Vagina (tissue), 2 donors: ENCODE data around the gene SNRPB2. TPM values are rescaled to one million over a fixed set of nuclear protein-coding genes. Genes with fewer than 3 reads are reported as not detected.

ENCODE experiments used
- DNase-seq, 2 donors: peaks; one replicate each; pipeline ENCODE4 v3.0.0-alpha.2; 2017; ENCODE audit errors: extremely low spot score in 2 of 2
- H3K27ac ChIP-seq: fragments of 200-600 bp; sonication (generic); one replicate; pipeline ENCODE4 v1.5.1; 2019
- H3K27me3 ChIP-seq: fragments of 200-600 bp; sonication (generic); one replicate; pipeline ENCODE4 v1.5.1; 2019
- H3K36me3 ChIP-seq, 2 donors: fragments of 200-600 bp; sonication (generic); one replicate each; pipeline ENCODE4 v1.5.1; 2017 to 2019
- H3K4me1 ChIP-seq: fragments of 200-600 bp; sonication (generic); one replicate; pipeline ENCODE4 v1.5.1; 2019
- H3K4me3 ChIP-seq, 2 donors: fragments of 200-600 bp; sonication (generic); 1 replicate in 1 of 2; 2 replicates in 1 of 2; pipeline ENCODE4 v1.5.1; 2016 to 2019
- H3K9me3 ChIP-seq: fragments of 200-600 bp; sonication (generic); one replicate; pipeline ENCODE4 v1.5.1; 2019
- CTCF ChIP-seq, 3 experiments: fragments of 450-650 bp in 2 of 3; fragments of 200-600 bp in 1 of 3; sonication (generic) in 1 of 3; IDR thresholded peaks; one replicate each; pipeline ENCODE4 v1.5.1; 2017 to 2019; ENCODE audit warnings: antibody characterized with exemption in 3 of 3, mild to moderate bottlenecking in 2 of 3, moderate library complexity in 2 of 3
- POLR2A ChIP-seq, 2 donors: fragments of 450-650 bp; IDR thresholded peaks; one replicate each; pipeline ENCODE4 v1.6.1; 2017; ENCODE audit warnings: antibody characterized with exemption in 2 of 2, mild to moderate bottlenecking in 2 of 2, moderate library complexity in 2 of 2
- POLR2AphosphoS5 ChIP-seq, 2 donors: sonication (generic); formaldehyde crosslinking; IDR thresholded peaks; one replicate each; pipeline ENCODE4 v1.9.0; 2017; ENCODE audit warnings: antibody characterized with exemption in 2 of 2, mild to moderate bottlenecking in 2 of 2, low read depth in 1 of 2; ENCODE audit not compliant: insufficient read depth in 1 of 2
- intact Hi-C: fragments of 100-400 bp; cut with DNase I; formaldehyde crosslinking; loops from one replicate; pipeline ENCODE4 v1.15.1; 2023
- total RNA-seq: library from RNA; depleted of rRNA; stranded (reverse); fragments of >200 nt; gene quantifications from one replicate; pipeline ENCODE4 v1.2.3, GENCODE V29; 2016

The SNRPB2 gene
- total RNA-seq, 1 donor from 2014 or later, result 17.2 TPM

DNA sequence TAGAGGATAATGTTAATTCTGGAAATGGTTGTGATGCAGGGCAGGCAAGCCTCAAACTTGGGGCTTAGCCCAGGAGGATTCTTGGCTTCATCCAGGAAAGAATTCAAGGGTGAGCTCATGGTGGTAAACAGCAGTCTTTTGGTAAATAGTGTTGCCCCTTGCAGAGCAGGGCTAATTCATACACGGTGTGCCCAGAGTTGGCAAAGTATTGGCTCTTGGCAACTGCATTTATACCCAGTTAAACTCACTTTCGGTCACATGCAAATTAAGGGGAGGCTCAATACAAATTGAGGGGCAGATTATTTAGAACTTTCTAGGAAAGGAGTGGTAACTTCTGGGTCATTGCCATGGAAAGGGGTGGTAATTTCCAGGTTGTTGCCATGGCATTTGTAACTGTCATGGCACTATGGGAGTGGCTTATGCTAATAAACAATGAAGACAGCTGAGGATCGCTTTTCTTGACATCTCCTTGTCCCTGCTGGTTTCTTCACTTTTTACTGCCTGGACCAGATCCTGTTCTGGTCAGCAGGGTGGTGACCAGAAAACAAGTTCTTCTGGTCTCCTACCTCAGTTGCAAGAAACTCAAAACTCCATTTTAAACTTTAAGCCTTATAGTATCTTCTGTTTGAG, 14.5 kb downstream of the SNRPB2 start:
- Histone ChIP-seq H3K36me3 (peaks cover 0 to 21% of the 10 kb centered on the region in 2 donors), H3K4me3 (no peak overlapping the region), H3K27ac (no peak overlapping the region), H3K9me3 (no peaks in the 10 kb centered on the region), H3K4me1 (no peaks in the 10 kb centered on the region), H3K27me3 (no peaks in the 10 kb centered on the region)
- intact Hi-C loops, result no loop called here
- TF ChIP-seq POLR2AphosphoS5 (IDR thresholded peaks at IDR 0.05; ENCODE audit: insufficient read depth in 1 of 2, low read depth in 1 of 2) (no peak), CTCF (IDR thresholded peaks at IDR 0.05) (no peak), POLR2A (IDR thresholded peaks at IDR 0.05) (no peak)
- DNase-seq, result no peak

GRCh38 chr20:16745204-16745603, 15.4 kb downstream of the SNRPB2 start:
- Histone ChIP-seq H3K4me3 (no peak overlapping the region), H3K27ac (no peak overlapping the region), H3K36me3 (peaks cover 0 to 13% of the 10 kb centered on the region in 2 donors), H3K4me1 (no peaks in the 10 kb centered on the region), H3K27me3 (no peaks in the 10 kb centered on the region), H3K9me3 (no peaks in the 10 kb centered on the region)
- no peak for TF ChIP-seq POLR2A (IDR thresholded peaks at IDR 0.05)
- TF ChIP-seq CTCF (IDR thresholded peaks at IDR 0.05), result no peak
- TF ChIP-seq POLR2AphosphoS5 (IDR thresholded peaks at IDR 0.05; ENCODE audit: insufficient read depth in 1 of 2, low read depth in 1 of 2), result no peak
- DNase-seq, result no peak
- intact Hi-C loops, result no loop called here

- Histone ChIP-seq H3K36me3 (no peaks in the 10 kb centered on the region), H3K9me3 (no peaks in the 10 kb centered on the region), H3K27ac (no peak overlapping the region), H3K4me3 (no peak overlapping the region), H3K4me1 (no peaks in the 10 kb centered on the region), H3K27me3 (no peaks in the 10 kb centered on the region)
- intact Hi-C loops, result no loop called here
- no peak for DNase-seq
- TF ChIP-seq POLR2A (IDR thresholded peaks at IDR 0.05), result no peak
Observed at GRCh38 chr20:16747291-16747811, 17.5 kb downstream of the SNRPB2 start.

DNA sequence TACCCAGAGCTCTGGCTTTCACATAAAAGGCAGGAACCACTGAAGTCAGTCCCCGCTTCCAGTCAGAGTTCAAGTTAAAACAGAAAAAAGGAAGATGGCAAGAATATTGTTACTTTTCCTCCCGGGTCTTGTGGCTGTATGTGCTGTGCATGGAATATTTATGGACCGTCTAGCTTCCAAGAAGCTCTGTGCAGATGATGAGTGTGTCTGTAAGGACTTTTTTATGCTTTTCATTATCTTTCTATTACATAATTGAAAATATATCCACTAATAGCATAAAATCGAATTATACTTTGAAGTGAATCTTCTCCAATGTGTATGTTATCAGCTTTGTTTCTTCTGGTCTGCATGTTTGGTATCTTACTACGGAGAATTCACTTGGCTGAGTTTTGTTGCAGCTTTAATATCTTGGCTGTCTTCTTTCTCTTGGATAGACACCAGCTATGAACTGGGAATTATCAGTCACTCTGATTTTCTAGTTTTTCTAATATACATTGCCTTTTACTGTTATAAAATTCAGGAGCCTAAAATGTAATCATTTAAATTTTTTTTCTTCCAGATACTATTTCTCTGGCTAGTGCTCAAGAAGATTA, 18.6 kb downstream of the SNRPB2 start, which contains the start of gene OTOR:
Gene OTOR (plus strand): TSS at position 51 of the 593 bp plus-strand sequence. CDS start 44 bp downstream, at position 95.
- Histone ChIP-seq H3K27ac (no peak within 1 kb of the TSS), H3K27me3 (no peaks in the 10 kb centered on the region), H3K9me3 (no peaks in the 10 kb centered on the region), H3K36me3 (no peaks in the 10 kb centered on the region), H3K4me3 (no peak within 1 kb of the TSS), H3K4me1 (no peaks in the 10 kb centered on the region)
- intact Hi-C loops, result no loop called here
- DNase-seq, result no peak
- no peak for TF ChIP-seq POLR2A (IDR thresholded peaks at IDR 0.05)
- TF ChIP-seq CTCF (IDR thresholded peaks at IDR 0.05), result no peak
- no peak for TF ChIP-seq POLR2AphosphoS5 (IDR thresholded peaks at IDR 0.05; ENCODE audit: insufficient read depth in 1 of 2, low read depth in 1 of 2)

DNA sequence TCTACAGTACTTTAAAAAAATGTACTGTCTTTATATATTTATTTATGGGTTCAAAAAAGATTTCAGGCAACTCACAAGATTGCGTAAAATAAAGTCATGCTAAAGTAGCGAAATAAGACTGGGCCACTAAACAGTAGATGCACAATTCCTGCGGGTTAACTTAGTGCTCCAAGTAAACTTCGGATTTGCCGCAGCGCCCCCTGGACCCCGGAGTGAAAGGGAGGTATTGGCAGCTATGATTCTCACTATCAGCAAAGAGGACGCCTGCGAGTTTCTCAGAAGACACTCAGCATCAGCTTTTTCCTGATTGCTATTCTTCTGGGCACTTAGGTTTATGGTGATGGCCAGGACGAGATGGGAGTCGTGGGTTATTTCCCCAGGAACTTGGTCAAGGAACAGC, 19.7 kb downstream of the SNRPB2 start:
- H3K27me3 ChIP-seq, result no peaks in the 10 kb centered on the region
- no peak for DNase-seq
- no peaks in the 10 kb centered on the region for H3K4me1 ChIP-seq
- no peaks in the 10 kb centered on the region for H3K36me3 ChIP-seq
- intact Hi-C loops, result no loop called here
- no peaks in the 10 kb centered on the region for H3K9me3 ChIP-seq
- no peak overlapping the region for H3K27ac ChIP-seq
- TF ChIP-seq CTCF (IDR thresholded peaks at IDR 0.05), result no peak
- no peak overlapping the region for H3K4me3 ChIP-seq
